ENCODE results near the gene ADAM23.

The ADAM23 gene

GRCh38 chr2:206556357-206556949 lies 113.1 kb downstream of the ADAM23 start:
- DNase-seq (ENCODE audit: low read depth) = peak; percentile 27
- H3K4me3 ChIP-seq (ENCODE audit: low read depth, low read length) = no peak overlapping the region
- TF ChIP-seq CTCF (IDR thresholded peaks at IDR 0.05; ENCODE audit: control insufficient read depth, extremely low read depth, insufficient read depth) = peak; percentile 47

- no peak overlapping the region for H3K4me3 ChIP-seq (ENCODE audit: low read depth, low read length)
- DNase-seq (ENCODE audit: low read depth) = no peak
- no peak for TF ChIP-seq CTCF (IDR thresholded peaks at IDR 0.05; ENCODE audit: control insufficient read depth, extremely low read depth, insufficient read depth)
Measured at GRCh38 chr2:206557321-206557720, 114.0 kb downstream of the ADAM23 start.

- no peak overlapping the region for H3K4me3 ChIP-seq (ENCODE audit: low read depth, low read length)
- no peak for TF ChIP-seq CTCF (IDR thresholded peaks at IDR 0.05; ENCODE audit: control insufficient read depth, extremely low read depth, insufficient read depth)
- DNase-seq (ENCODE audit: low read depth) = no peak
Measured at GRCh38 chr2:206558492-206558891, 115.2 kb downstream of the ADAM23 start.

- no peak for TF ChIP-seq CTCF (IDR thresholded peaks at IDR 0.05; ENCODE audit: control insufficient read depth, extremely low read depth, insufficient read depth)
- no peak for DNase-seq (ENCODE audit: low read depth)
- H3K4me3 ChIP-seq (ENCODE audit: low read depth, low read length) = no peak overlapping the region
Measured at GRCh38 chr2:206561962-206562361, 118.6 kb downstream of the ADAM23 start.

GRCh38 chr2:206562375-206562774 lies 119.0 kb downstream of the ADAM23 start:
- TF ChIP-seq CTCF (IDR thresholded peaks at IDR 0.05; ENCODE audit: control insufficient read depth, extremely low read depth, insufficient read depth) = no peak
- no peak for DNase-seq (ENCODE audit: low read depth)
- H3K4me3 ChIP-seq (ENCODE audit: low read depth, low read length) = no peak overlapping the region

- TF ChIP-seq CTCF (IDR thresholded peaks at IDR 0.05; ENCODE audit: control insufficient read depth, extremely low read depth, insufficient read depth) = no peak
- no peak overlapping the region for H3K4me3 ChIP-seq (ENCODE audit: low read depth, low read length)
- DNase-seq (ENCODE audit: low read depth) = no peak
Measured at GRCh38 chr2:206563374-206563773, 120.0 kb downstream of the ADAM23 start.

- DNase-seq (ENCODE audit: low read depth) = no peak
- no peak for TF ChIP-seq CTCF (IDR thresholded peaks at IDR 0.05; ENCODE audit: control insufficient read depth, extremely low read depth, insufficient read depth)
Measured at GRCh38 chr2:206565666-206566065, 122.3 kb downstream of the ADAM23 start.

More at GRCh38 chr2:206565666-206566065, 122.3 kb downstream of the ADAM23 start:
- H3K4me3 ChIP-seq (ENCODE audit: low read depth, low read length) = no peak overlapping the region
